NB4 (cell line): ENCODE data around the gene SKAP1.

Source experiments
- POLR2A ChIP-seq: IDR thresholded peaks from 2 replicates; pipeline ENCODE4 v1.6.1; 2011; ENCODE audit warnings: mild to moderate bottlenecking; ENCODE audit not compliant: insufficient read length; ENCODE audit errors: extremely low read depth
- TF ChIP-seq, protein P1 (sequence below): IDR thresholded peaks from one replicate; pipeline ENCODE4 v1.5.1; 2012; ENCODE audit warnings: low read depth, low read length
- TF ChIP-seq, protein P2 (sequence below): IDR thresholded peaks from 2 replicates; pipeline ENCODE4 v1.6.1; 2011; ENCODE audit warnings: low read depth, low read length

- TF ChIP-seq, protein P1, sequence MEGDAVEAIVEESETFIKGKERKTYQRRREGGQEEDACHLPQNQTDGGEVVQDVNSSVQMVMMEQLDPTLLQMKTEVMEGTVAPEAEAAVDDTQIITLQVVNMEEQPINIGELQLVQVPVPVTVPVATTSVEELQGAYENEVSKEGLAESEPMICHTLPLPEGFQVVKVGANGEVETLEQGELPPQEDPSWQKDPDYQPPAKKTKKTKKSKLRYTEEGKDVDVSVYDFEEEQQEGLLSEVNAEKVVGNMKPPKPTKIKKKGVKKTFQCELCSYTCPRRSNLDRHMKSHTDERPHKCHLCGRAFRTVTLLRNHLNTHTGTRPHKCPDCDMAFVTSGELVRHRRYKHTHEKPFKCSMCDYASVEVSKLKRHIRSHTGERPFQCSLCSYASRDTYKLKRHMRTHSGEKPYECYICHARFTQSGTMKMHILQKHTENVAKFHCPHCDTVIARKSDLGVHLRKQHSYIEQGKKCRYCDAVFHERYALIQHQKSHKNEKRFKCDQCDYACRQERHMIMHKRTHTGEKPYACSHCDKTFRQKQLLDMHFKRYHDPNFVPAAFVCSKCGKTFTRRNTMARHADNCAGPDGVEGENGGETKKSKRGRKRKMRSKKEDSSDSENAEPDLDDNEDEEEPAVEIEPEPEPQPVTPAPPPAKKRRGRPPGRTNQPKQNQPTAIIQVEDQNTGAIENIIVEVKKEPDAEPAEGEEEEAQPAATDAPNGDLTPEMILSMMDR = no peak
- TF ChIP-seq POLR2A = no peak
- TF ChIP-seq, protein P2, sequence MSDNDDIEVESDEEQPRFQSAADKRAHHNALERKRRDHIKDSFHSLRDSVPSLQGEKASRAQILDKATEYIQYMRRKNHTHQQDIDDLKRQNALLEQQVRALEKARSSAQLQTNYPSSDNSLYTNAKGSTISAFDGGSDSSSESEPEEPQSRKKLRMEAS = no peak
These were observed 267.6 kb downstream of the SKAP1 start for GRCh38 chr17:48162306-48162934.
